Upper lobe of left lung (tissue), 6 donors: ENCODE measurements around the gene SCGB1A1. TPM values are rescaled to one million over a fixed set of nuclear protein-coding genes. Genes with fewer than 3 reads are reported as not detected.
A peak's percentile ranks its signal among the peaks of the same experiment; 100 is the strongest.

Experiments used
- ATAC-seq, 2 donors: fragments of 200-7000 bp; cut with Tn5 transposase; one replicate each; pipeline ENCODE4 v1.9.1; 2022; ENCODE audit warnings: mild to moderate bottlenecking in 2 of 2, moderate library complexity in 2 of 2; ENCODE audit not compliant: low FRiP score in 2 of 2
- DNase-seq, 2 donors: peaks; one replicate each; pipeline ENCODE4 v3.0.0-alpha.2; 2019 to 2020
- H3K27ac ChIP-seq, 4 donors: fragments of 200-600 bp; sonication (generic); one replicate each; pipeline ENCODE4 v1.5.1; 2016 to 2019
- H3K27me3 ChIP-seq, 4 donors: fragments of 200-600 bp; sonication (generic); one replicate each; pipeline ENCODE4 v1.5.1; 2017 to 2019
- H3K36me3 ChIP-seq, 4 donors: fragments of 200-600 bp; sonication (generic); one replicate each; pipeline ENCODE4 v1.5.1; 2016 to 2019
- H3K4me1 ChIP-seq, 4 donors: fragments of 200-600 bp; sonication (generic); one replicate each; pipeline ENCODE4 v1.5.1; 2018 to 2019
- H3K4me3 ChIP-seq, 4 donors: fragments of 200-600 bp; sonication (generic); one replicate each; pipeline ENCODE4 v1.5.1; 2017 to 2019; ENCODE audit warnings: mild to moderate bottlenecking in 2 of 4, moderate library complexity in 1 of 4
- H3K9me3 ChIP-seq, 4 donors: fragments of 200-600 bp; sonication (generic); one replicate each; pipeline ENCODE4 v1.5.1; 2018 to 2019
- EP300 ChIP-seq, 4 donors: sonication (generic); formaldehyde crosslinking; IDR thresholded peaks; one replicate each; pipeline ENCODE4 v1.5.1; 2017; ENCODE audit warnings: antibody characterized with exemption in 4 of 4, control low read depth in 2 of 4
- POLR2A ChIP-seq, 4 donors: fragments of 450-650 bp; IDR thresholded peaks; one replicate each; pipeline ENCODE4 v1.5.1; 2016 to 2017; ENCODE audit warnings: antibody characterized with exemption in 4 of 4, mild to moderate bottlenecking in 2 of 4
- POLR2AphosphoS5 ChIP-seq, 2 donors: sonication (generic); formaldehyde crosslinking; IDR thresholded peaks; one replicate each; pipeline ENCODE4 v1.5.1; 2017; ENCODE audit warnings: antibody characterized with exemption in 2 of 2
- WGBS, 2 donors: methylation state at CpG; one replicate each; pipeline ENCODE4 v1.1.5; 2017 to 2018; 5-methylcytosine and 5-hydroxymethylcytosine counted together
- total RNA-seq, 6 donors: library from RNA; depleted of rRNA in 4 of 6; stranded (reverse); fragments of >200 nt in 4 of 6; gene quantifications; one replicate each; pipeline versions ENCODE4 v1.1.0 to v1.2.1, GENCODE V29; 2016 to 2021
- TF ChIP-seq, protein P1 (sequence below), 6 experiments: fragments of 450-650 bp in 4 of 6; fragments of 200-600 bp in 2 of 6; sonication (generic) in 2 of 6; IDR thresholded peaks; one replicate each; pipeline ENCODE4 v1.5.1; 2016 to 2019; ENCODE audit warnings: antibody characterized with exemption in 6 of 6
- donor health status: DM: no; HTN: no; CAD: no; lungs with moderate emphysema.
- donor health status: DM: no; HTN: yes; CAD: no; lungs with severe emphysema.

Gene SCGB1A1, protein sequence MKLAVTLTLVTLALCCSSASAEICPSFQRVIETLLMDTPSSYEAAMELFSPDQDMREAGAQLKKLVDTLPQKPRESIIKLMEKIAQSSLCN
- total RNA-seq: 1,000 to 10,000 TPM in 4 of 6 donors, 100 to 1,000 TPM in 1, 10 to 100 TPM in 1; 85.4 to 2,572 (median 1,269) TPM

DNA sequence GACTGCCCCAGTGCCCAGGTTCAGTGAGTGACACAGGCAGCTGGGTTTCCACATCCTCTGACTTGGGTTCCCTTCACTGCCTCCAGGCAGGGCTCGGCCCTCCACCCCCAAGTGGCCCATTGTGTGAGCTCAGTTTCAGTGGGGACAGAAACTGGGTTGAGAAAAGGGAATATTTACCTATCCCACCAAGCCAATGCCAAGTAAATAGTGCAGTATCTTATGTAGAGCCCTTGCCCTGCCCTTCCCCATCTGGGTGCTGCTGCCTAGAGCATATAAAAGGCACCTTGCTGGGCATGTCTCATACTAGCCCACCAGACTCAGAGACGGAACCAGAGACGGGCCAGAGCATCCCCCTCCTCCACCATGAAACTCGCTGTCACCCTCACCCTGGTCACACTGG is at the start of gene SCGB1A1:
TSS of gene SCGB1A1 (plus strand) at position 301 of the 400 bp plus-strand sequence. CDS start at position 364, 63 bp downstream.
- H3K4me3 ChIP-seq: no peak within 1 kb of the TSS
- no peaks in the 10 kb centered on the region for H3K9me3 ChIP-seq
- 80 to 93% methylated on average over 2 to 4 of the region's 4 CpGs for WGBS, 2 donors
- H3K36me3 ChIP-seq: no peaks in the 10 kb centered on the region
- peak within 1 kb of the TSS in 2 of 4 donors; percentile 15 to 67 for H3K27ac ChIP-seq
- H3K27me3 ChIP-seq: no peaks in the 10 kb centered on the region
- TF ChIP-seq EP300 (IDR thresholded peaks at IDR 0.05) (no peak), POLR2A (IDR thresholded peaks at IDR 0.05) (no peak), POLR2AphosphoS5 (IDR thresholded peaks at IDR 0.05) (no peak)
- TF ChIP-seq, protein P1, sequence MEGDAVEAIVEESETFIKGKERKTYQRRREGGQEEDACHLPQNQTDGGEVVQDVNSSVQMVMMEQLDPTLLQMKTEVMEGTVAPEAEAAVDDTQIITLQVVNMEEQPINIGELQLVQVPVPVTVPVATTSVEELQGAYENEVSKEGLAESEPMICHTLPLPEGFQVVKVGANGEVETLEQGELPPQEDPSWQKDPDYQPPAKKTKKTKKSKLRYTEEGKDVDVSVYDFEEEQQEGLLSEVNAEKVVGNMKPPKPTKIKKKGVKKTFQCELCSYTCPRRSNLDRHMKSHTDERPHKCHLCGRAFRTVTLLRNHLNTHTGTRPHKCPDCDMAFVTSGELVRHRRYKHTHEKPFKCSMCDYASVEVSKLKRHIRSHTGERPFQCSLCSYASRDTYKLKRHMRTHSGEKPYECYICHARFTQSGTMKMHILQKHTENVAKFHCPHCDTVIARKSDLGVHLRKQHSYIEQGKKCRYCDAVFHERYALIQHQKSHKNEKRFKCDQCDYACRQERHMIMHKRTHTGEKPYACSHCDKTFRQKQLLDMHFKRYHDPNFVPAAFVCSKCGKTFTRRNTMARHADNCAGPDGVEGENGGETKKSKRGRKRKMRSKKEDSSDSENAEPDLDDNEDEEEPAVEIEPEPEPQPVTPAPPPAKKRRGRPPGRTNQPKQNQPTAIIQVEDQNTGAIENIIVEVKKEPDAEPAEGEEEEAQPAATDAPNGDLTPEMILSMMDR (IDR thresholded peaks at IDR 0.05): no peak
- H3K4me1 ChIP-seq: peaks cover 0 to 7% (median 0%) of the 10 kb centered on the region in 4 donors
- DNase-seq (no peak), ATAC-seq (no peak)

DNA sequence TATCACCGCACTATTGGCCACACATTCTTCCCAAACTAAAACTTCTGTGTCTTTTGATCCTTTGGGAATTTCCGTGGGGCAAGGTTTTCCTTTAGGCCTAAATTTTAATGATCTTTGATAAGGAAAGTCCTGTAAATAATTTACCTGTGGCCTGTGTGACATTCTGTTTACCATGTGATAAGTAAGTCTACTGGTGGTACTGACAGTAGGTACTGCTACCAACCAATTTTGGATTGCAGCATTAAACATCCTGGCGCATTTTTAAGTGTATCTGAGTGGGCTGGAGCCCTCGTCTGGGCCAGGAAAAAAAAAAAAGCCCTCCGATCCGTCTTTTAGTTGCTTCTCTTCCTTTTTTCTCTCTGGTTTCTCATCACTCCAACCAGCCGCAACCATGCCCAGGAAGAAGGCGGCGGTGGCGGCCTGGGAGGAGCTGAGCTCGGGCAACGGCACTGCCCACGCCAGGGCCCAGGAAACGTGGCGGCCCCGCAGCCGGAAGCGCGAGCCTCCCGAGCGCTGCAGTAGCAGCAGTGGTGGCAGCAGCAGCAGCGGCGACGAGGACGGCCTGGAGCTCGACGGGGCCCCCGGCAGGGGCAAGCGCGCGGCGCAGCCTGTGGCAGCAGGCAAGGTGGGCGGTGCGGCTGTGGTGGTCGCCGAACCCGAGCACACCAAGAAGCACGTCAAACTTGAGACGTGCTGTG is 47.9 kb upstream of the SCGB1A1 start:
- Histone ChIP-seq H3K27me3 (no peaks in the 10 kb centered on the region), H3K36me3 (peaks cover 0 to 5% (median 0%) of the 10 kb centered on the region in 4 donors), H3K27ac (no peak overlapping the region), H3K4me1 (no peaks in the 10 kb centered on the region), H3K9me3 (no peaks in the 10 kb centered on the region), H3K4me3 (peak overlapping the region in 2 of 4 donors; percentile 6 to 15)
- 63 to 73% methylated on average over 21 to 24 of the region's 39 CpGs for WGBS, 2 donors
- TF ChIP-seq POLR2A (IDR thresholded peaks at IDR 0.05): no peak
- TF ChIP-seq POLR2AphosphoS5 (IDR thresholded peaks at IDR 0.05): no peak
- no peak for TF ChIP-seq EP300 (IDR thresholded peaks at IDR 0.05)
- TF ChIP-seq, protein P1 (IDR thresholded peaks at IDR 0.05): no peak
- DNase-seq (peak; percentile 45 to 88), ATAC-seq (peak in 1 of 2 donors; percentile 79)

DNA sequence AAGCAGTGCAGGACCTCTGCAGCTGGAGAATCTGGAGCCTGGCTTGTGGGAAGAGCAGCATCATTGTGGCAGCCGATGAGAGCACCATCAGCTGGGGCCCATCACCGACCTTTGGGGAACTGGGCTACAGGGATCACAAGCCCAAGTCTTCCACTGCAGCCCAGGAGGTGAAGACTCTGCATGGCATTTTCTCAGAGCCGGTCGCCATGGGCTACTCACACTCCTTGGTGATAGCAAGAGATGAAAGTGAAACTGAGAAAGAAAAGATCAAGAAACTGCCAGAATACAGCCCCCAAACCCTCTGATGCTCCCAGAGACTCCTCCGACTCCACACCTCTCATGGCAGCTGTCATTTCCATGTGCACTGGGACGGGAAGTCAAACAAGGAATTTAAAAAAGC is 46.0 kb upstream of the SCGB1A1 start:
- Histone ChIP-seq H3K9me3 (no peaks in the 10 kb centered on the region), H3K27ac (no peak overlapping the region), H3K27me3 (no peaks in the 10 kb centered on the region), H3K36me3 (peaks cover 0 to 5% (median 0%) of the 10 kb centered on the region in 4 donors), H3K4me3 (no peak overlapping the region), H3K4me1 (no peaks in the 10 kb centered on the region)
- 89 to 91% methylated on average over 4 to 6 of the region's 6 CpGs for WGBS, 2 donors
- TF ChIP-seq EP300 (IDR thresholded peaks at IDR 0.05) (no peak), POLR2AphosphoS5 (IDR thresholded peaks at IDR 0.05) (no peak), POLR2A (IDR thresholded peaks at IDR 0.05) (no peak)
- TF ChIP-seq, protein P1 (IDR thresholded peaks at IDR 0.05): no peak
- ATAC-seq (no peak), DNase-seq (no peak)

DNA sequence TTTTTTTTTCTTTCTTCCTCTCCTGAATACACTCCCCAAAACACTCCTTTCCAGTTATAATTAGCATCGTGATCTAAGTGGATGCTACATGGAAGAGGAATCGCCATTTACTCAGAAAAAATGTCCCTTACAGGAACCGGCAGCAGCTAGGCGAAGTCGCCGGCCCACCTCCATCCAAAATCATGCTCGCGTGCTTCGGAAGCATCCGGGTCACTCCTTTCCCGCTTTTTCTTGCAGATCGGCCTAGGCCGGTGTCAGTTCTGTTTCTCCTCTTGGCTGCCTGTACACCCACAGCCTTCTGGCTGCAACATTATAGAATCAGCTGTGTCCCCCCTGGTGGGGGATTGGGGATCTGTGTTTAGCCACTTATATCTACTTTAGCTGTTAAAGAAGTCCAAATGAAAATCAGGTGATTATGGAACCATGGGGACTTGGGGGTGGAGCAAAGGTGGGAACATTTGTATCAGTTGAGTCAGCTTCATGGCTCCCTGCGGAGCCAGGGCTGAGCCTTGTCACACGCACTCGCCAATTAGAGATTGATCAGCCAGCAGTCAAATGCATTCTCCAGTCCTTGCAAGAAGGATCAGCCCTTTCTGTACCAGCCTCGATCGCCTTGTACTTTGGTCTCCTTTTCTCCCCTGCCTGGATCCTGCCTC is 45.2 kb upstream of the SCGB1A1 start:
- no peak for ATAC-seq
- TF ChIP-seq POLR2A (IDR thresholded peaks at IDR 0.05): no peak
- TF ChIP-seq POLR2AphosphoS5 (IDR thresholded peaks at IDR 0.05): no peak
- TF ChIP-seq EP300 (IDR thresholded peaks at IDR 0.05): no peak
- TF ChIP-seq, protein P1 (IDR thresholded peaks at IDR 0.05): no peak
- peaks cover 0 to 5% (median 0%) of the 10 kb centered on the region in 4 donors for H3K36me3 ChIP-seq
- DNase-seq: no peak
- H3K4me1 ChIP-seq: no peaks in the 10 kb centered on the region
- 96 to 98% methylated on average over 18 of the region's 18 CpGs for WGBS, 2 donors
- H3K4me3 ChIP-seq: no peak overlapping the region
- H3K27me3 ChIP-seq: no peaks in the 10 kb centered on the region
- no peak overlapping the region for H3K27ac ChIP-seq
- H3K9me3 ChIP-seq: no peaks in the 10 kb centered on the region
